KOPT-K1 (cell line): ENCODE measurements around the gene RNF43.
"Not testable (repeated sequence)": the region's sequence is repeated elsewhere in the genome, so short reads cannot be mapped to it uniquely, and the experiment has no call there.

Experiments
- H3K27ac ChIP-seq: fragments of 200-600 bp; sonication (generic); 2 replicates; pipeline ENCODE4 v1.5.1; 2016; ENCODE audit warnings: antibody characterized with exemption, mild to moderate bottlenecking, low read depth, low read length; ENCODE audit not compliant: poor library complexity, severe bottlenecking
- H3K36me3 ChIP-seq: fragments of 200-600 bp; sonication (generic); 2 replicates; pipeline ENCODE4 v1.5.1; 2017; ENCODE audit warnings: antibody characterized with exemption, mild to moderate bottlenecking, low read length, moderate library complexity; ENCODE audit not compliant: insufficient read depth
- H3K9me3 ChIP-seq: fragments of 200-600 bp; sonication (generic); 2 replicates; pipeline ENCODE4 v1.5.1; 2017; ENCODE audit warnings: antibody characterized with exemption, low read length, mild to moderate bottlenecking; ENCODE audit not compliant: insufficient read depth, poor library complexity, severe bottlenecking

Gene RNF43

GRCh38 chr17:58414596-58414997, 2.7 kb downstream of the RNF43 start:
- H3K9me3 ChIP-seq: no peaks in the 10 kb centered on the region
- no peaks in the 10 kb centered on the region for H3K36me3 ChIP-seq
- no peak overlapping the region for H3K27ac ChIP-seq

GRCh38 chr17:58413684-58414083, 3.6 kb downstream of the RNF43 start:
- no peaks in the 10 kb centered on the region for H3K9me3 ChIP-seq

GRCh38 chr17:58412961-58413586, 4.3 kb downstream of the RNF43 start:
- Histone ChIP-seq H3K9me3 (no peaks in the 10 kb centered on the region), H3K27ac (no peak overlapping the region), H3K36me3 (no peaks in the 10 kb centered on the region)

More at GRCh38 chr17:58413684-58414083, 3.6 kb downstream of the RNF43 start:
- Histone ChIP-seq H3K36me3 (no peaks in the 10 kb centered on the region), H3K27ac (no peak overlapping the region)

- H3K36me3 ChIP-seq: no peaks in the 10 kb centered on the region
- H3K9me3 ChIP-seq: no peaks in the 10 kb centered on the region
- no peak overlapping the region for H3K27ac ChIP-seq
Observed at GRCh38 chr17:58412064-58412703, 5.2 kb downstream of the RNF43 start.

GRCh38 chr17:58411408-58411894, 5.9 kb downstream of the RNF43 start:
- Histone ChIP-seq H3K9me3 (no peaks in the 10 kb centered on the region), H3K36me3 (no peaks in the 10 kb centered on the region), H3K27ac (no peak overlapping the region)

- Histone ChIP-seq H3K36me3 (no peaks in the 10 kb centered on the region), H3K27ac (no peak overlapping the region), H3K9me3 (no peaks in the 10 kb centered on the region)
Observed at GRCh38 chr17:58410714-58411407, 6.5 kb downstream of the RNF43 start.

GRCh38 chr17:58409432-58409831, 7.9 kb downstream of the RNF43 start:
- H3K36me3 ChIP-seq: no peaks in the 10 kb centered on the region
- H3K27ac ChIP-seq: no peak overlapping the region
- H3K9me3 ChIP-seq: no peaks in the 10 kb centered on the region

GRCh38 chr17:58403311-58403710, 14.0 kb downstream of the RNF43 start:
- Histone ChIP-seq H3K9me3 (no peaks in the 10 kb centered on the region), H3K27ac (no peak overlapping the region), H3K36me3 (no peaks in the 10 kb centered on the region)

GRCh38 chr17:58402679-58403078, 14.7 kb downstream of the RNF43 start:
- Histone ChIP-seq H3K36me3 (no peaks in the 10 kb centered on the region), H3K9me3 (no peaks in the 10 kb centered on the region), H3K27ac (no peak overlapping the region)

- H3K36me3 ChIP-seq: no peaks in the 10 kb centered on the region
- no peak overlapping the region for H3K27ac ChIP-seq
- H3K9me3 ChIP-seq: no peaks in the 10 kb centered on the region
Observed at GRCh38 chr17:58402047-58402446, 15.3 kb downstream of the RNF43 start.

GRCh38 chr17:58401287-58401686, 16.0 kb downstream of the RNF43 start:
- Histone ChIP-seq H3K27ac (no peak overlapping the region), H3K9me3 (no peaks in the 10 kb centered on the region), H3K36me3 (no peaks in the 10 kb centered on the region)

- no peaks in the 10 kb centered on the region for H3K9me3 ChIP-seq
- no peaks in the 10 kb centered on the region for H3K36me3 ChIP-seq
- no peak overlapping the region for H3K27ac ChIP-seq
Observed at GRCh38 chr17:58400826-58401225, 16.5 kb downstream of the RNF43 start.

- Histone ChIP-seq H3K27ac (no peak overlapping the region), H3K36me3 (no peaks in the 10 kb centered on the region)
Observed at GRCh38 chr17:58399974-58400373, 17.4 kb downstream of the RNF43 start.

GRCh38 chr17:58398574-58399266, 18.6 kb downstream of the RNF43 start:
- no peaks in the 10 kb centered on the region for H3K9me3 ChIP-seq

More at GRCh38 chr17:58399974-58400373, 17.4 kb downstream of the RNF43 start:
- no peaks in the 10 kb centered on the region for H3K9me3 ChIP-seq

GRCh38 chr17:58397421-58397820, 19.9 kb downstream of the RNF43 start:
- not testable (repeated sequence) for H3K27ac ChIP-seq, H3K36me3 ChIP-seq, H3K9me3 ChIP-seq

More at GRCh38 chr17:58398574-58399266, 18.6 kb downstream of the RNF43 start:
- no peak overlapping the region for H3K27ac ChIP-seq
- no peaks in the 10 kb centered on the region for H3K36me3 ChIP-seq
